ENCODE data around the gene EML4.

DNA sequence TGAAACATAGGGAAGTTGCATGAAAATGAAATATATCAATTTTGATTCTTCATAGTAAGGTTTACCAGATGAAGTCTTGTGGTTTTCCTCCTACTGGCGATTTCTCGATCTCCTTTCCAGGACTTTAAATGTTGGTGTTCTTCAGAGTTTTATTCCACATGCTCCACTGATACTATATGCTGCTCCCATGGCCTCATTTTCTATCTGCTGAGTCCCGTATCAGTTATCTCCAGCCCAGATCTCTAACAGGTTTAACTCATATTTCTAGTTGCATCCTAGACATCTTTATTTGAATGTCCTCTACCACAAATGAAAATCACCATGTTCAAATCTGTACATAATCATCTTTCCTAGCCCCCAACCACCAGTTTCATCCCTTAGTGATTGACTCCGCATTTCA is 120.1 kb downstream of the EML4 start:
- TF ChIP-seq, protein P1, sequence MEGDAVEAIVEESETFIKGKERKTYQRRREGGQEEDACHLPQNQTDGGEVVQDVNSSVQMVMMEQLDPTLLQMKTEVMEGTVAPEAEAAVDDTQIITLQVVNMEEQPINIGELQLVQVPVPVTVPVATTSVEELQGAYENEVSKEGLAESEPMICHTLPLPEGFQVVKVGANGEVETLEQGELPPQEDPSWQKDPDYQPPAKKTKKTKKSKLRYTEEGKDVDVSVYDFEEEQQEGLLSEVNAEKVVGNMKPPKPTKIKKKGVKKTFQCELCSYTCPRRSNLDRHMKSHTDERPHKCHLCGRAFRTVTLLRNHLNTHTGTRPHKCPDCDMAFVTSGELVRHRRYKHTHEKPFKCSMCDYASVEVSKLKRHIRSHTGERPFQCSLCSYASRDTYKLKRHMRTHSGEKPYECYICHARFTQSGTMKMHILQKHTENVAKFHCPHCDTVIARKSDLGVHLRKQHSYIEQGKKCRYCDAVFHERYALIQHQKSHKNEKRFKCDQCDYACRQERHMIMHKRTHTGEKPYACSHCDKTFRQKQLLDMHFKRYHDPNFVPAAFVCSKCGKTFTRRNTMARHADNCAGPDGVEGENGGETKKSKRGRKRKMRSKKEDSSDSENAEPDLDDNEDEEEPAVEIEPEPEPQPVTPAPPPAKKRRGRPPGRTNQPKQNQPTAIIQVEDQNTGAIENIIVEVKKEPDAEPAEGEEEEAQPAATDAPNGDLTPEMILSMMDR (IDR thresholded peaks at IDR 0.05): no peak
- no peak for TF ChIP-seq POLR2A (IDR thresholded peaks at IDR 0.05)

Measured in tibial nerve (tissue), 3 donors.